ENCODE results near the gene EGLN2. TPM values are rescaled to one million over a fixed set of nuclear protein-coding genes. Genes with fewer than 3 reads are reported as not detected.
"Not testable (repeated sequence)": the region's sequence is repeated elsewhere in the genome, so short reads cannot be mapped to it uniquely, and the experiment has no call there.

The EGLN2 gene
- polyA plus RNA-seq, 1 donor: 46.1 TPM

DNA sequence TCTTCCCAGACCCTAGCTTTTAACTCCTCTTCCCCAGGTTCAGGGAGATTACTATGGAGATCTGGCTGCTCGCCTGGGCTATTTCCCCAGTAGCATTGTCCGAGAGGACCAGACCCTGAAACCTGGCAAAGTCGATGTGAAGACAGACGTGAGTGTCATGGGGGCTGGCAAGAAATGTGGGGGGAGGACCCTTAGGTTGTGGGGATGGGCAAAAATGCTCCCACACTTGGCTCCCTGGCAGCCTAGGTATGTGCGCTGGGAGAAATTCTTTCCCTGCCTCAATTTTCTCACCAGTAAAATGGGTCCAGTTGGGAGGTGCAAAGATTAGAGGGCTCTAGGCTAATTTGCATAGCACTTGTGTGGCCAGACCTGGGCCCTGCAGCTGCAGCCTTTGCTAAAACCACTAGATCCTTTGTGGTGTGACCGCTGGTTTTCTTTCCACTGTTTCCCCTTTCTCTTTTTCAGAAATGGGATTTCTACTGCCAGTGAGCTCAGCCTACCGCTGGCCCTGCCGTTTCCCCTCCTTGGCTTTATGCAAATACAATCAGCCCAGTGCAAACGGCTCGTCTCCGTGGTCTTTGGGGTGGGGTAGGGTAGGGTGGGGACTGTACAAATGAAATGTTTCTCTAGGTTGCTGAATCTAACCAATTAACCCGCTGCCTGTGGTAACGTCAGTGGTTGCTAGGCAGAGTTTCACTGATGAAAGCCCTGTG is 21.9 kb upstream of the EGLN2 start:
- peak; percentile 93 for DNase-seq

DNA sequence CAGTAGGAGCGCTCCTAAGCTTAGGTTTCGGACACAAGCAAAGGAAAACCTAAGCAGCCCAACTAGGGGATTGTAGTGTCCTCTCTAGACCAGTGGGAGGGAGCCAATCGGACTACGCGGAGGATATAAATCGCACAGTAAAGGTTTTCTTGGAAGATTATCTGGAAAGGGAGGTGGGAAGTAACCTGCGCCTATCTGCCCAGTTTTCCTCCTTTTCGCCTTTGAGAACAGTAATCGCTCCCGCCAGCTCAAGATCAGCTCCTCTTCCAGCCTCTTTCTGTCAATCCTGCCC is 21.4 kb upstream of the EGLN2 start:
- no peak for DNase-seq

DNA sequence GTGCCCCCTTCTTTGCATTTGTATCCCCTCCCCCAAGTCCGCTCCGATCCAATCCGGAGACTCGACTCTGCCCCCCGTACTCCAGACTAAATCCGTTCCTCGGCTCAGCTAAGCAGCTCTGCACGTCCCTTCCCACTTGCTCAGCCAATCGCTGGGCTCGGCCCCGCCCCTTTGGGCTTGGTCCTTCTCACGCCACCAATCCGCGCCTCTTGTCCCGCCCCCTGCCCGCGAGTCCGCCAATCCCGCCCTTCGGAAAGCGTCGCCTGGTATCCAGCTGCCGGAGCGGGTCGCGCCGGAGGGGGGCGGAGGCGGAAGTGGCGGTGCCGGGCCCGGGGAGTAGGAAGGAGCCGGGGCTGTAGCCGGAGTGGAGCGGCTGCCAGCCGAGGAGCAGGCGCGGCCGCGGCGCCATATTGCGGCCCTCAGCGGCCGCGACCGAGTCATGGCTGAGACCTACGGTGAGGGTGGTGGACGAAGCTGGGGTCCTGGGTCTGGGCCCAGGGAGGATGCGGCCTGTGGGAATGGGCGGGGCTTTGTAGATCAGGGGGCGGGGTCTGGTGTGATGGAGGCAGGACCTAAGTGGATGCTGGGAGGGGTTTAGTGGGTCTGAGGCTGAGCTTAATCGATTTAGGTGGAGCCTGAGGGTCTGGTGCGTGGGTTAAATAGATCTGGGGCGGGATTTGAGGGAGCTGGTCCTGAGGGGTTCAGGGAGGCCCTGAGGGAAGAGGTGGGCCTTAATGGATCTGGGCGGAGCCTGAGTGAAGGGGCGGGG is 20.9 kb upstream of the EGLN2 start, which contains the start of gene RAB4B:
RAB4B (plus strand) TSS at position 311 of the 769 bp plus-strand sequence; CDS start at position 440, 129 bp downstream.
- peak; percentile 100 for DNase-seq

DNA sequence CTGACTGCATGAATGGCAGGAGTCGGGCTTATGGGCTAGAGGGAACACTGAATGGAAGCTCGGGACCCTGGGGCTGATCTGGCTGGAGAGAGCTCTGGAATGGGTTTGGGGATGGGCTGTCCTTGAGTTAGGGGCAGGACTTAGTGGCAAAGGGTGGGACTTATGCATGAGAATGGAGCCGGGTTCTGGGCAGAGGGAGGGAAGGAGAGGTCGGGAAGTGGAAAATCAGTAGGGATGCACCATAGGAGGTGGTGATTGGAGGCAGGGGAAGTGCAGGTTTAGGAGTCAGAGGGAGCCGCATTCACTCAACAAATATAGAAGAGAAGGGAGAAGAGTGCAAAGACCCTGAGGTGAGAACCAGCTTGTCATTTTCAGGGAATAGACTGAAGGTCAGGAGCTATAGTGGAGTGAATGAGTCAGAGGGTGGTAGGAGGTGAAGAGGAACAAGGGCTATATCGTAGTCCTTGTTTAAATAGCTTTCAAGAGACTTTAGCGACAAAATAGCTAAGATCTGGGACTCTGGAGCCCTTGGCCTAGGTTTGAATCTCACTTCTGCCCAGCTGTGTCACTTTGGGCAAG is 20.2 kb upstream of the EGLN2 start:
- no peak for DNase-seq

DNA sequence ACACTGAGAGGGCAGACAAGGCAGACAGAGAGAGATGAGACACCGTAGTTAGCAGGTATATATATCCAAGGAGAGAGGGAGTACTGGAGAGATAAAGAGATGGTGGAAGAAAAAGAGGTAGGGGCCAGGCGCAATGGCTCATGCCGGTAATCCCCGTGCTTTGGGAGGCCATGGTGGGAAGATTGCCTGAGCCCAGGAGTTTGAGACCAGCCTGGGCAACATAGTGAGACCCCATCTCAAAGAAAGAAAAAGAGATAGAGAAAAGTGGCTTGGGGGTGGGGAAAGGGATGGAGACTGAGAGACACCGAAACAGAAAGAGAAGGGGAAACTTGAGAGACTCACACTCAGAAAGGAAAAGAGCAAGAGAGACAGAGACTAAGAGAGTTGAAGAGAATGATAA is 18.4 kb upstream of the EGLN2 start:
- no peak for DNase-seq

DNA sequence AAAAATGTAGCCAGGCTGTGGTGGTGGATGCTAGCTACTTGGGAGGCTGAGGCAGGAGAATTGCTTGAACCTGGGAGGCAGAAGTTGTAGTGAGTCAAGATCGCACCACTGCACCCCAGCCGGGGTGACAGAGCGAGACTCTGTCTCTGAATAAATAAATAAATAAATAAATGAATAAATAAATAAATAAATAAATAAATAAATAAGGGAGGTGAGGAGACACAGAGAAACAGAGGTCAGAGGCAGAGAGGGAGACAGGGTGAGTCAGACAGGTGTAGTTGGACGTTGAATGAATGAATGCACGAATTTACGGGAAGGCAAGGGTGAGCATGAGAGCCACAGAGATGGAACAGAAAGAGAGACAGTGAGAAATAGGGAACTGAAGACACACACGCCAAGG is 17.9 kb upstream of the EGLN2 start:
- DNase-seq: no peak

DNA sequence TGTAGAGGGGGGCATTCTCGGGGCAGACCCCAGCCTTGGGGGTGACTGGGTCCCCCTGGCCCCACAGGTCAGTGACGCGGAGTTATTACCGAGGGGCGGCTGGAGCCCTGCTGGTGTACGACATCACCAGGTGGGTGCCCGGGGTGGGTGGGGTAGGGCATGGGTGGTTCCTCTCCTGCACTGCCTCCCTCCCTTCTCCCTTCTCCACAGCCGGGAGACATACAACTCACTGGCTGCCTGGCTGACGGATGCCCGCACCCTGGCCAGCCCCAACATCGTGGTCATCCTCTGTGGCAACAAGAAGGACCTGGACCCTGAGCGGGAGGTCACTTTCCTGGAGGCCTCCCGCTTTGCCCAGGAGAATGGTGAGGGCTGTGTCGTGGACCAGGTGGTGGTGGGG is 15.3 kb upstream of the EGLN2 start:
- no peak for DNase-seq

DNA sequence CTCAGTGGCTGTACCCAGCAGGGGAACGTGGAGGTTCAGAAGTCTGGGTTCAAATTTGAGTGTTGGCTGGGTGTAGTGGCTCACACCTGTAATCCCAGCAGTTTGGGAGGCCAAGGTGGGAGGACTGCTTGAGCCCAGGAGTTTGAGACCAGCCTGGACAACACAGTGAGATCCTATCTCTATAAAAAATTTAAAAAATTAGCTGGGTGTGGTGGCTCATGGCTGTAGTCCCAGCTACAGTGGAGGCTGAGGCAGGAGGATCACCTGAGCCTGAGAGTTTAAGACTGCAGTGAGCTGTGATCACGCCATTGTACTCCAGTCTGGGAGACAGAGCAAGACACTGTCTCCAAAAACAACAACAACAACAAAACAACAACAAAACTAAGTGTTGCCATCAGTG is 14.8 kb upstream of the EGLN2 start:
- DNase-seq: not testable (repeated sequence)

DNA sequence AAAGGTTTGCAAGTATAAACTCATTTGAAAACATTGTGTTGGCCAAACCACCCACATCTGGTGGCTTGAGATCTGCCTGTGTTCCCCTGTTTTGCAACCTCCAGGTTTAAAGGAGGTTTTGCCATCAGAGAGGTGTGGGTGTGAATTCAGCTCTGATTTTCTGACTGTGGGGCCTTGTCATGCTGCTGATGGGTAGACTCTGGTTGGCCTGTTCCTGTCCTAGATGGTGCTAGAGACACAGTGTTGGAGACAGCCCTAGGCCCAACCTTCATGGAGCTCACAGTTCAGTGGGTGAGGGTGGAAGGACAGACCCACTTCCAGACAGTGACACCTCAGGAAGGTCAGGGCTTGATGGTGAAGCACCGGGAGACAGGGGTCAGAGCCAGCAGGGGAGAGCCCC is 13.5 kb upstream of the EGLN2 start:
- DNase-seq: no peak

DNA sequence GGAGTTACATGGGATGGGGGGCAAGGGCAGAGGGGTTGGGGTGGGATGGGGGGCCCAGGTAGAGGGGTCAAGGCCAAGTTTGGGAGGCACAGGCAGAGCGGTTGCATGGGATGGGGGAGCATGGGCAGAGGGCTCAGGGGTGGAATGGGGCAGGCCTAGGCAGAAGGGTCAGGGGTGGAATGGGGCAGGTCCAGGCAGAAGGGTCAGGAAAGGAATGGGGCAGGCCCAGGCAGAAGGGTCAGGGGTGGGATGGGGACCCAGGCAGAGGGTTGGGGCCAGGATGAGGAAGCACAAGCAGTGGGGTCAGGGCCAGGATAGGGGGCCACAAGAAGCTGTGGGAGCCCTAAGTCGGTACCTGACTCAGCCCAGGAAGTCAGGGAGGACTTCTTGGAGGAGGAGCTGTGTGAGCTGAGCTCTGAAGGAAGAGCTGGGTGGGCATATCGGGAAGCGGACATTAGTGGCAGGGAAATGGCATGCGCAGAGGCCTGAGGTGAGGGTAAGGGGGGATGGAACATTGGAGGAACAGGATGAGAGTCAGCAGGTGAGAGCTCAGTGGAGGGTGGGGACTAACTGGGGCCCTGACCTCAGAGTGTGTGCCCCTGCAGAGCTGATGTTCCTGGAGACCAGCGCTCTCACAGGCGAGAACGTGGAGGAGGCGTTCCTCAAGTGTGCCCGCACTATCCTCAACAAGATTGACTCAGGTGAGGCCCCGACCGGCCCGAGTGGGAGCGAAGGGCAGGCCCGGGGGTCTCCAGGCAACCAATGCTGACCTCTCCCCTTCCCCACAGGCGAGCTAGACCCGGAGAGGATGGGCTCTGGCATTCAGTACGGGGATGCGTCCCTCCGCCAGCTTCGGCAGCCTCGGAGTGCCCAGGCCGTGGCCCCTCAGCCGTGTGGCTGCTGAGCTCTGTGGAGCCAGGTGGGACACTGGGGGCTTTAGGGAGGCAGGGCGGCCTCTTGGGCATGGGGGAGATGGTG is 12.6 kb upstream of the EGLN2 start:
- no peak for DNase-seq

DNA sequence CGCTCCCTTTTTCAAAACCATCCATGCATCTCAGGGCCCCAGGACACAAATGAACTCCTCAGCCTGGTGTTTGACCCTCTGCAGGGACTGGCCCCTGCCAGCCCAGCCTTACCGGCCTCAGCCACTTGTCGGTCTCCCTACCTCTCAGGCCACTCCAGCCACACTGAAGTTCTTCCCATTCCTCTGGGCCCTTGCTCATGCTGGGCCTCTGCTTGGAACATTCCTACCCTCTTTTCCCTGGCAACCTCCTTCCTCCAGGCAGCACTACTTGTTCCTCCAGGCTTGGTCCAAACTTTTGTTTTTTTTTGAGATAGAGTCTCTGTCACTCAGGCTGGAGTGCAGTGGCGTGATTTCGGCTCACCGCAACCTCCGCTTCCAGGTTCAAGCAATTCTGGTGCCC is 7.6 kb upstream of the EGLN2 start:
- no peak for DNase-seq

DNA sequence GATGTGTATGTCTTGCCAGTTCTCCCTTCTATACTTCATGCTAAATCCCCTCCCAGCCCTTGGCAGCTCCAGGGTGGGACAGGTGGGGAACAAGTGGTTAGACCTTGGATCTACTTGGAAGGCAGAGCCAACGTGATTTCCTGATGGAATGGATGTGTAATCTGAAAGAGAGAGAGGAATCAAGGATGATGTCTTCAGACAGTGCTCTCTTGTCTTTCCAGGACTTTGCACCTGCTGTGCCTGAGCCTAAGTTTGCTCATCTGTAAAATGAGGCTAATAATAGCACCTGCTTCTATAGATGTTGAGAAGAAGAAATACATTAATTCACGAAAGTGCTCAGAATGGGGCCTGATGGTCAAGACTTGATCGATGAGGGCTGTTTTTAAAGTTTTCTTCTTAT is 7.0 kb upstream of the EGLN2 start:
- DNase-seq: no peak

DNA sequence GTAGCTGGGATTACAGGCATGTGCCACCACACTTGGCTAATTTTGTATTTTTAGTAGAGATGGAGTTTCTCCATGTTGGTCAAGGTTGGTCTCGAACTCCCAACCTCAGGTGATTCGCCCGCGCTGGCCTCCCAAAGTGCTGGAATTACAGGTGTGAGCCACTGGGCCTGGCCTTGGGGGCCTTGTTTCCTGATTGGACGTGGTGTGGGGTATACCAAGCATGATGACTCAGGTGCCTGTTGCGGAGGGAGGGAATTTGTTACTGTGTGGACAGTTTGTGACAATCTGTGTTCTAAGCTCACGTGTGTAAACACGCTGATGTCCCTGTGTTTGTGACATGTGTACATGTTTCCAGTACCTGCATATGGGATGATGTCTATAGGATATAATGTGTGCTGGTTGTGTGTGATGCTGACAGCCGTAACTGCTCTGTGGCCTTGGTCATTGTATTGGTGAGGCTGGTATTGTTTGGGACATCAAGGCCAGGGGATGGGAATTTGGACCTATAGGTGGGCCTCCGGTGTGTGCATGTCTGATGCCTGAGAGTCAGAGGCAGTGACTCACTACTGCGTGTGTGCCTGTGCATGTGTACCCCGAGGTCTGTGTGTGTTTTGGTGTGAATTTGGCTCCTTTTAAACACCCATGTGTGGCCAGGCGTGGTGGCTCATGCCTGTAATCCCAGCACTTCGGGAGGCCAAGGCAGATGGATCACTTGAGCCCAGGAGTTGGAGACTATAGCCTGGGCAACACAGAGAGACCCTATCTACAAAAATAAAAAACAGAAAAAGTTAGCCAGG is 1.6 kb upstream of the EGLN2 start:
- DNase-seq: no peak

DNA sequence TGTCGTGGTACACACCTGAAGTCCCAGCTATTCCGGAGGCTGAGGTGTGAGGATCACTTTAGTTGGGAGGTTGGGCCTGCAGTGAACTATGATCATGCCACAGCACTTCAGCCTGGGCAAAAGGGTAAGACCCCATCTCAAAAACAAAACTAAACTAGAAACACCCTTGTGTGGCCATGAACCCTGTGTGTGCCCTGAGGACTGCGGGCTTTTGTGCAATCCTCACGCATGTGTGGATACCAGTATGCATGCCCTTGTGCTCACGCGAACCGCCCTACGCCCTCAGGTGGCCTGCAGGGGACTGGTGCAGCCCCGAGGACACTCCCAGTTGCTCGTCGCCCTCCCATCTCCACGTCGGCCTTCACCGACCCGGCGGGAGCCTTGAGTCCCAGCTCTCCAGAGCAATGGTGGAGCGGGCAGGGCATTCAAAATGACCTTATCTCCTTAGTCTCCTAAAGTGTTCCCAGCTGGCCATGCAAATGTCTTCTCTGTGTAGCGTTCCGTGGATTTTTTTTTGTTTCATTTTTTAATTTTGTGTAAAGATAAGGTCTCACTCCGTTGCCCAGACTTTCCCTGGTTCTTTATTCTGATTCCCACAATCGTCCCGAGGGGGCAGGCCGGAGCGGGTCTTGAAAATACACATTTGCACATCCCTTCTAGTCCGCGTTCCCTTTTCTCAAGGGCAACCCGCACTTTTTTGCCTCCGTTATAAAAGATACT is 868 bp upstream of the EGLN2 start:
- DNase-seq: no peak

DNA sequence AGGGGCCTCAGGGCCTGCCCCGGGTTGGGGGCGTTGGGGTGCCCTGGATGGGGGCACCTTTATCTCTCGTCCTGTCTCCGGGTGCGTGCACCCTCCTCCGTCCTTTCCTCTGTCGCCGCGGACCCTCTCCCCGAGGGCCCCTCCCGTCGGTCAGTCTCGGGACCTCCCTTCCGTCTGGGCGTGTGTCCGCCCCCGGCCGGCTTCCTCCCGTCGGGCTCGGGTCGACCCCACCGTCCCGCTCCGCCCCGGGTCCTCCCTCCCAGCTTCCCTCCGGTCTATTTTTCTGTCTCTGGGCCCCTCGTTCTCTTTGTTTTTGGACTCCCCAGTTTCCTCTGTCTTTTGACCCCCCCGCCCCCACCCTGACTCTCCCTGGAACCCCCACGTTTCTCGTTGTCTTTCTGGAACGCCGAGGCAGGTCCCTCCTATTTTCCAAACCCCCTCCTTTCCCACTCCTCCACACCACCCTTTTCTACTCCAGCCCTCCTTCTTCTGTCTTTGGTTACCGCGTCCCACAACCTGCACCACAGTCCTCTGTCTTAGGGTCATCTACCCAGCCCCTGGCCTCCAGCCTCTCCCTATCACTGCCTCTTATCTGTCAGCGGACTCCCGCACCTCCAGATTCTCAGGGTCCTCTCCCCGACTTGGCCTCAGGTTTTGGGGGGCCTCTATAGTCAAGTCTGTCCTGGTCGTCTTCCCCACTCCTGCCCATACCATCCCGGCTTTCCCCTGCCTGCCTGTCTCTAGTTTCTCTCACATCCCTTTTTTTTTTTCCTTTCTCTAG is 757 bp downstream of the EGLN2 start:
- peak; percentile 68 for DNase-seq

DNA sequence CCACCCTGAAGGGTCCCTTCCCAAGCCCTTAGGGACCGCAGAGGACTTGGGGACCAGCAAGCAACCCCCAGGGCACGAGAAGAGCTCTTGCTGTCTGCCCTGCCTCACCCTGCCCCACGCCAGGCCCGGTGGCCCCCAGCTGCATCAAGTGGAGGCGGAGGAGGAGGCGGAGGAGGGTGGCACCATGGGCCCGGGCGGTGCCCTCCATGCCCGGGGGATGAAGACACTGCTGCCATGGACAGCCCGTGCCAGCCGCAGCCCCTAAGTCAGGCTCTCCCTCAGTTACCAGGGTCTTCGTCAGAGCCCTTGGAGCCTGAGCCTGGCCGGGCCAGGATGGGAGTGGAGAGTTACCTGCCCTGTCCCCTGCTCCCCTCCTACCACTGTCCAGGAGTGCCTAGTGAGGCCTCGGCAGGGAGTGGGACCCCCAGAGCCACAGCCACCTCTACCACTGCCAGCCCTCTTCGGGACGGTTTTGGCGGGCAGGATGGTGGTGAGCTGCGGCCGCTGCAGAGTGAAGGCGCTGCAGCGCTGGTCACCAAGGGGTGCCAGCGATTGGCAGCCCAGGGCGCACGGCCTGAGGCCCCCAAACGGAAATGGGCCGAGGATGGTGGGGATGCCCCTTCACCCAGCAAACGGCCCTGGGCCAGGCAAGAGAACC is 1.5 kb downstream of the EGLN2 start:
- no peak for DNase-seq

DNA sequence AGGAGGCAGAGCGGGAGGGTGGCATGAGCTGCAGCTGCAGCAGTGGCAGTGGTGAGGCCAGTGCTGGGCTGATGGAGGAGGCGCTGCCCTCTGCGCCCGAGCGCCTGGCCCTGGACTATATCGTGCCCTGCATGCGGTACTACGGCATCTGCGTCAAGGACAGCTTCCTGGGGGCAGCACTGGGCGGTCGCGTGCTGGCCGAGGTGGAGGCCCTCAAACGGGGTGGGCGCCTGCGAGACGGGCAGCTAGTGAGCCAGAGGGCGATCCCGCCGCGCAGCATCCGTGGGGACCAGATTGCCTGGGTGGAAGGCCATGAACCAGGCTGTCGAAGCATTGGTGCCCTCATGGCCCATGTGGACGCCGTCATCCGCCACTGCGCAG is 2.0 kb downstream of the EGLN2 start:
- DNase-seq: no peak

DNA sequence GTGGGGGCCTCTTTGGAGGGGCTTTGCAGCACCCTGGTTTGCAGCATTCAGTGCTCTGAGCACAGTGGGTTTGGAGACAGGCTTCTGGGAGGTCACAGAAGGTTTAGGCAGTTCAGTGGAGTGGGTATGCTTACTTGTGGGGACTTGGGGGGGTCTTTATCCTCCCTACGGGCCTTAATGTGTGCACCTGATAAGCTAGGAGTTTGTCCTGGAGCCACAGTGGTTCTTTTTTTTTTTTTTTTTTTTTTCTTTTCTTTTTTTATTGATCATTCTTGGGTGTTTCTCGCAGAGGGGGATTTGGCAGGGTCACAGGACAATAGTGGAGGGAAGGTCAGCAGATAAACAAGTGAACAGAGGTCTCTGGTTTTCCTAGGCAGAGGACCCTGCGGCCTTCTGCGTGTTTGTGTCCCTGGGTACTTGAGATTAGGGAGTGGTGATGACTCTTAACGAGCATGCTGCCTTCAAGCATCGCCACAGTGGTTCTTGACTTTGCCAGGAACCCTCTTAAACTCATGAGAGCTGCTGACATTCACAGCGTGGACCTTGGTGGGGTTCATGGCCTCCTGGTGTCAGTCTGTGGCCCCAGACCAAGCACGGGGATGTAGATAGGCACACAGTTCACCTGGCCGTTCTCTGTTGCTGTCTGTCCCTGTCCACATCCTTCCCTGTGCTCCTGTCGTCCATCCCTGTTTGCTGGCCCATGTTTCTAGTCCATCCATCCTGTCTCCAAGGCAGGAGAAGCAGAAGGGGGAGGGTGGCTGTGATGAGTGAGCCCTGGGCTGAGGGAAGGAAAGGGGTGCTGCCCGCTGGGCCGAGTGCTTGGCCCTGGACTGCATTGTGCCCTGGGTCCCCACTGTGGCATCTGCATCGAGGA is 2.7 kb downstream of the EGLN2 start:
- DNase-seq: no peak
